K562 (cell line): ENCODE data around the gene CH25H.

Experiments
- DPF2 ChIP-seq: fragments of 450-650 bp; IDR thresholded peaks from 2 replicates; pipeline ENCODE4 v1.6.1; 2016
- FOXM1 ChIP-seq, 2 experiments: fragments of 450-650 bp in 1 of 2; sonication (generic) in 1 of 2; formaldehyde crosslinking in 1 of 2; IDR thresholded peaks; 2 replicates each; pipeline versions ENCODE4 v1.6.1 to v1.9.0; 2017 to 2022; ENCODE audit warnings: low read depth in 2 of 2, mild to moderate bottlenecking in 2 of 2, missing genetic modification reagents in 1 of 2, moderate library complexity in 1 of 2
- GATA2 ChIP-seq: sonication (generic); formaldehyde crosslinking; IDR thresholded peaks from 2 replicates; pipeline ENCODE4 v1.4.0; 2020; ENCODE audit warnings: mild to moderate bottlenecking, missing genetic modification reagents
- HDAC6 ChIP-seq: IDR thresholded peaks from 2 replicates; pipeline ENCODE4 v1.6.1; 2012; ENCODE audit warnings: low read depth, mild to moderate bottlenecking, control low read depth, inconsistent platforms, low read length, moderate library complexity
- MYNN ChIP-seq, 2 experiments: sonication (generic); formaldehyde crosslinking in 1 of 2; IDR thresholded peaks; 2 replicates each; pipeline versions ENCODE4 v1.5.0 to v1.6.1; 2016 to 2020; ENCODE audit warnings: antibody characterized with exemption in 1 of 2, missing genetic modification reagents in 1 of 2
- TF ChIP-seq, protein P1 (sequence below): fragments of 150-350 bp; IDR thresholded peaks from 2 replicates; pipeline ENCODE4 v1.6.1; 2014; ENCODE audit warnings: low read depth, mild to moderate bottlenecking, low read length, borderline replicate concordance
- TF ChIP-seq, protein P2 (sequence below): fragments of 450-650 bp; formaldehyde crosslinking; IDR thresholded peaks from 2 replicates; pipeline ENCODE4 v1.4.0; 2020; ENCODE audit warnings: mild to moderate bottlenecking
- TF ChIP-seq, protein P3 (sequence below): sonication (generic); formaldehyde crosslinking; IDR thresholded peaks from 2 replicates; pipeline ENCODE4 v1.8.0; 2022; ENCODE audit warnings: missing genetic modification reagents, mild to moderate bottlenecking, borderline replicate concordance
- TF ChIP-seq, protein P4 (sequence below), 3 experiments: IDR thresholded peaks in 2 of 3; conservative IDR thresholded peaks in 1 of 3; 2 replicates each; pipeline ENCODE4 v1.5.1; 2011 to 2012; ENCODE audit warnings: low read length in 3 of 3, mild to moderate bottlenecking in 3 of 3, control low read depth in 2 of 3, improper control_type of control experiment in 1 of 3, inconsistent platforms in 1 of 3, low read depth in 1 of 3, mixed read lengths in 1 of 3, moderate library complexity in 1 of 3; ENCODE audit not compliant: insufficient read depth in 2 of 3

DNA sequence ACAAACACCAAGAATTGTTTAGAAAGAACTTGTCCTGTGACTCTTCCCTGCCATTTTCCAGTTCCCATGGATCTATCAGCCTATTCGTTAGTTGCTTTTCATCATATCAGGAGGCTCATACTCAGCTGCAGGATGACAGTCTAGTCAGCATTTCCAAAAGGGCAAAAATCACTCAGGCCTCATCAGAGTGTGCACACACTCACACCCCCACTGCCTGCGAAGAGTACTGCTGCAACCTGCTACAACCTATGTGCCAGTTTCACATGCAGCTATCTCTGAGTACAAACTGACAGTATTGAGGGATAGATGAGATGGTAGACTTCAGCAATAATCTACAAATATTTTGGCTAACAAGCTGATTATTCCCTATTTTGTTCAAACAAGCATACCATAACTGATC is 24.2 kb downstream of the CH25H start:
- TF ChIP-seq, protein P1, sequence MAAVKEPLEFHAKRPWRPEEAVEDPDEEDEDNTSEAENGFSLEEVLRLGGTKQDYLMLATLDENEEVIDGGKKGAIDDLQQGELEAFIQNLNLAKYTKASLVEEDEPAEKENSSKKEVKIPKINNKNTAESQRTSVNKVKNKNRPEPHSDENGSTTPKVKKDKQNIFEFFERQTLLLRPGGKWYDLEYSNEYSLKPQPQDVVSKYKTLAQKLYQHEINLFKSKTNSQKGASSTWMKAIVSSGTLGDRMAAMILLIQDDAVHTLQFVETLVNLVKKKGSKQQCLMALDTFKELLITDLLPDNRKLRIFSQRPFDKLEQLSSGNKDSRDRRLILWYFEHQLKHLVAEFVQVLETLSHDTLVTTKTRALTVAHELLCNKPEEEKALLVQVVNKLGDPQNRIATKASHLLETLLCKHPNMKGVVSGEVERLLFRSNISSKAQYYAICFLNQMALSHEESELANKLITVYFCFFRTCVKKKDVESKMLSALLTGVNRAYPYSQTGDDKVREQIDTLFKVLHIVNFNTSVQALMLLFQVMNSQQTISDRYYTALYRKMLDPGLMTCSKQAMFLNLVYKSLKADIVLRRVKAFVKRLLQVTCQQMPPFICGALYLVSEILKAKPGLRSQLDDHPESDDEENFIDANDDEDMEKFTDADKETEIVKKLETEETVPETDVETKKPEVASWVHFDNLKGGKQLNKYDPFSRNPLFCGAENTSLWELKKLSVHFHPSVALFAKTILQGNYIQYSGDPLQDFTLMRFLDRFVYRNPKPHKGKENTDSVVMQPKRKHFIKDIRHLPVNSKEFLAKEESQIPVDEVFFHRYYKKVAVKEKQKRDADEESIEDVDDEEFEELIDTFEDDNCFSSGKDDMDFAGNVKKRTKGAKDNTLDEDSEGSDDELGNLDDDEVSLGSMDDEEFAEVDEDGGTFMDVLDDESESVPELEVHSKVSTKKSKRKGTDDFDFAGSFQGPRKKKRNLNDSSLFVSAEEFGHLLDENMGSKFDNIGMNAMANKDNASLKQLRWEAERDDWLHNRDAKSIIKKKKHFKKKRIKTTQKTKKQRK, result no peak
- TF ChIP-seq HDAC6, result no peak
- TF ChIP-seq DPF2, result no peak
- TF ChIP-seq GATA2 (CRISPR knock-in tag), result no peak
- no peak for TF ChIP-seq MYNN (IDR thresholded peaks at IDR 0.05)
- TF ChIP-seq MYNN (CRISPR knock-in tag; IDR thresholded peaks at IDR 0.05), result no peak
- TF ChIP-seq, protein P2, sequence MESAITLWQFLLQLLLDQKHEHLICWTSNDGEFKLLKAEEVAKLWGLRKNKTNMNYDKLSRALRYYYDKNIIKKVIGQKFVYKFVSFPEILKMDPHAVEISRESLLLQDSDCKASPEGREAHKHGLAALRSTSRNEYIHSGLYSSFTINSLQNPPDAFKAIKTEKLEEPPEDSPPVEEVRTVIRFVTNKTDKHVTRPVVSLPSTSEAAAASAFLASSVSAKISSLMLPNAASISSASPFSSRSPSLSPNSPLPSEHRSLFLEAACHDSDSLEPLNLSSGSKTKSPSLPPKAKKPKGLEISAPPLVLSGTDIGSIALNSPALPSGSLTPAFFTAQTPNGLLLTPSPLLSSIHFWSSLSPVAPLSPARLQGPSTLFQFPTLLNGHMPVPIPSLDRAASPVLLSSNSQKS (CRISPR knock-in tag), result no peak
- TF ChIP-seq, protein P3, sequence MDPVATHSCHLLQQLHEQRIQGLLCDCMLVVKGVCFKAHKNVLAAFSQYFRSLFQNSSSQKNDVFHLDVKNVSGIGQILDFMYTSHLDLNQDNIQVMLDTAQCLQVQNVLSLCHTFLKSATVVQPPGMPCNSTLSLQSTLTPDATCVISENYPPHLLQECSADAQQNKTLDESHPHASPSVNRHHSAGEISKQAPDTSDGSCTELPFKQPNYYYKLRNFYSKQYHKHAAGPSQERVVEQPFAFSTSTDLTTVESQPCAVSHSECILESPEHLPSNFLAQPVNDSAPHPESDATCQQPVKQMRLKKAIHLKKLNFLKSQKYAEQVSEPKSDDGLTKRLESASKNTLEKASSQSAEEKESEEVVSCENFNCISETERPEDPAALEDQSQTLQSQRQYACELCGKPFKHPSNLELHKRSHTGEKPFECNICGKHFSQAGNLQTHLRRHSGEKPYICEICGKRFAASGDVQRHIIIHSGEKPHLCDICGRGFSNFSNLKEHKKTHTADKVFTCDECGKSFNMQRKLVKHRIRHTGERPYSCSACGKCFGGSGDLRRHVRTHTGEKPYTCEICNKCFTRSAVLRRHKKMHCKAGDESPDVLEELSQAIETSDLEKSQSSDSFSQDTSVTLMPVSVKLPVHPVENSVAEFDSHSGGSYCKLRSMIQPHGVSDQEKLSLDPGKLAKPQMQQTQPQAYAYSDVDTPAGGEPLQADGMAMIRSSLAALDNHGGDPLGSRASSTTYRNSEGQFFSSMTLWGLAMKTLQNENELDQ (CRISPR knock-in tag), result no peak
- TF ChIP-seq, protein P4, sequence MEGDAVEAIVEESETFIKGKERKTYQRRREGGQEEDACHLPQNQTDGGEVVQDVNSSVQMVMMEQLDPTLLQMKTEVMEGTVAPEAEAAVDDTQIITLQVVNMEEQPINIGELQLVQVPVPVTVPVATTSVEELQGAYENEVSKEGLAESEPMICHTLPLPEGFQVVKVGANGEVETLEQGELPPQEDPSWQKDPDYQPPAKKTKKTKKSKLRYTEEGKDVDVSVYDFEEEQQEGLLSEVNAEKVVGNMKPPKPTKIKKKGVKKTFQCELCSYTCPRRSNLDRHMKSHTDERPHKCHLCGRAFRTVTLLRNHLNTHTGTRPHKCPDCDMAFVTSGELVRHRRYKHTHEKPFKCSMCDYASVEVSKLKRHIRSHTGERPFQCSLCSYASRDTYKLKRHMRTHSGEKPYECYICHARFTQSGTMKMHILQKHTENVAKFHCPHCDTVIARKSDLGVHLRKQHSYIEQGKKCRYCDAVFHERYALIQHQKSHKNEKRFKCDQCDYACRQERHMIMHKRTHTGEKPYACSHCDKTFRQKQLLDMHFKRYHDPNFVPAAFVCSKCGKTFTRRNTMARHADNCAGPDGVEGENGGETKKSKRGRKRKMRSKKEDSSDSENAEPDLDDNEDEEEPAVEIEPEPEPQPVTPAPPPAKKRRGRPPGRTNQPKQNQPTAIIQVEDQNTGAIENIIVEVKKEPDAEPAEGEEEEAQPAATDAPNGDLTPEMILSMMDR (IDR thresholded peaks at IDR 0.05 in 2 of 3, conservative IDR thresholded peaks at IDR 0.05 in 1 of 3; ENCODE audit: insufficient read depth in 2 of 3, low read depth in 1 of 3, low read length in 3 of 3), result no peak
- TF ChIP-seq FOXM1 (IDR thresholded peaks at IDR 0.05; ENCODE audit: low read depth), result no peak
- TF ChIP-seq FOXM1 (CRISPR knock-in tag; IDR thresholded peaks at IDR 0.05; ENCODE audit: low read depth), result no peak
